Ovary (tissue), 3 donors: ENCODE data around the gene OR51E2.

ENCODE experiments used
- POLR2A ChIP-seq: fragments of 450-650 bp; IDR thresholded peaks from one replicate; pipeline ENCODE4 v1.6.1; 2017; ENCODE audit warnings: antibody characterized with exemption, mild to moderate bottlenecking, moderate library complexity
- TF ChIP-seq, protein P1 (sequence below), 3 donors: fragments of 450-650 bp in 2 of 3; fragments of 200-600 bp in 1 of 3; IDR thresholded peaks; one replicate each; pipeline versions ENCODE4 v1.5.1 to v1.8.0; 2016 to 2022; ENCODE audit warnings: antibody characterized with exemption in 3 of 3, mild to moderate bottlenecking in 1 of 3
- donor health status: DM: no; HTN: no; CAD: no.

DNA sequence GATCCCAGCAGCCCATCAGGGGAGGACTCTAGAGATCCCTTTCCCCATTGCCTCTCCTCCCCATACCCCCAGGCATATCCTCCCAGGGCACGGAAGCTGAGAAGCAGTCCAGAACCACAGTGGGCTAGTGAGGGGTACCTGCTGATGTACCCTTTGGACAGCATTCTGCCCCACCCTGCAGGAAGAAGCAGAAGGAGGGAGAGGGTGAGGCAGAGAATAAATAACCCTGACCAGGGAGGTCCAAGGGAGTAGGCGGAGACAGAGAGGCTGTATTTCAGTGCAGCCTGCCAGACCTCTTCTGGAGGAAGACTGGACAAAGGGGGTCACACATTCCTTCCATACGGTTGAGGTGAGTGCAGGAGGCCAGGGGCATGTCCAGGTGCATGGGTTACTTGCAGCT lies 54.0 kb downstream of the OR51E2 start, which contains the start of gene OR51E1:
- TF ChIP-seq POLR2A, result no peak
- TF ChIP-seq, protein P1, sequence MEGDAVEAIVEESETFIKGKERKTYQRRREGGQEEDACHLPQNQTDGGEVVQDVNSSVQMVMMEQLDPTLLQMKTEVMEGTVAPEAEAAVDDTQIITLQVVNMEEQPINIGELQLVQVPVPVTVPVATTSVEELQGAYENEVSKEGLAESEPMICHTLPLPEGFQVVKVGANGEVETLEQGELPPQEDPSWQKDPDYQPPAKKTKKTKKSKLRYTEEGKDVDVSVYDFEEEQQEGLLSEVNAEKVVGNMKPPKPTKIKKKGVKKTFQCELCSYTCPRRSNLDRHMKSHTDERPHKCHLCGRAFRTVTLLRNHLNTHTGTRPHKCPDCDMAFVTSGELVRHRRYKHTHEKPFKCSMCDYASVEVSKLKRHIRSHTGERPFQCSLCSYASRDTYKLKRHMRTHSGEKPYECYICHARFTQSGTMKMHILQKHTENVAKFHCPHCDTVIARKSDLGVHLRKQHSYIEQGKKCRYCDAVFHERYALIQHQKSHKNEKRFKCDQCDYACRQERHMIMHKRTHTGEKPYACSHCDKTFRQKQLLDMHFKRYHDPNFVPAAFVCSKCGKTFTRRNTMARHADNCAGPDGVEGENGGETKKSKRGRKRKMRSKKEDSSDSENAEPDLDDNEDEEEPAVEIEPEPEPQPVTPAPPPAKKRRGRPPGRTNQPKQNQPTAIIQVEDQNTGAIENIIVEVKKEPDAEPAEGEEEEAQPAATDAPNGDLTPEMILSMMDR (IDR thresholded peaks at IDR 0.05), result no peak
